Measurements from ENCODE around the gene OR10J1. TPM values are rescaled to one million over a fixed set of nuclear protein-coding genes. Genes with fewer than 3 reads are reported as not detected.

OR10J1 gene
- total and polyA plus RNA-seq, 2 of the 8 experiments (the other 6 are each of a cell fraction or from before 2014, with no cell fraction given): not detected

DNA sequence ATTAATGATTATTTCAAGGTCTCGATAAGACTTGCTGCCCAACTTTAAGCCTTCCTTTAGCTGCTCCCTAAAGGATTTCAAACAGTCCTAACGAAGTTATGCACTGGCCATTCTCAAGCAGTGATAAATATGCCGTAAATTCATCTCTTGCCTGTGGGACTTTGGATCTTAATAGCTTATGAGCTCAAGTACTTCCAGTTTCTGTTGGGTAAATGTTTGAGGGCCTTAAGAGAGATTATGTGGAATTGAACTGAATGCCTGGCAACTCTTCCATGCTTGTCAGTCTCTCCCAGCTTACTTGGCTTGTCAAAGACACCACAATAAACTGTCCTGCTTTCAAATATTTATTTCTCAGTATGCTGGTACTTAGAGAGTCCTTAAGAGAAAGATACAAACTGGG is 11.0 kb upstream of the OR10J1 start:
- Histone ChIP-seq H4K5ac (ENCODE audit: insufficient read length, low read depth, low read length) (no peak overlapping the region), H4K91ac (replicated peaks; ENCODE audit: insufficient read length, low read length) (no peak overlapping the region), H3K4me3 (ENCODE audit: extremely low read depth in 1 of 4, insufficient read depth in 2 of 4, low read depth in 3 of 4, low read length in 4 of 4) (no peak overlapping the region), H3K9ac (replicated peaks in 1 of 4; ENCODE audit: extremely low read depth in 1 of 4, low read depth in 3 of 4, low read length in 3 of 4) (no peak overlapping the region), H2BK12ac (ENCODE audit: low read depth, low read length) (no peak overlapping the region), H2BK120ac (replicated peaks; ENCODE audit: low read depth, low read length) (no peak overlapping the region), H3K23me2 (ENCODE audit: low read depth, low read length) (no peaks in the 10 kb centered on the region), H3K4ac (replicated peaks; ENCODE audit: insufficient read length, low read depth, low read length) (no peak overlapping the region), H3K36me3 (ENCODE audit: control insufficient read depth in 2 of 4, insufficient read depth in 4 of 4, low read length in 3 of 4) (no peaks in the 10 kb centered on the region; a peak in 1 of 8 replicates), H3K27ac (ENCODE audit: low read depth, low read length) (no peak overlapping the region), H2AFZ (ENCODE audit: low read length) (no peak overlapping the region), H3K79me1 (ENCODE audit: low read depth, low read length) (no peaks in the 10 kb centered on the region), H2BK5ac (ENCODE audit: low read depth, low read length) (no peak overlapping the region), H3K27me3 (replicated peaks in 1 of 4; ENCODE audit: control insufficient read depth in 3 of 4, extremely low read depth in 1 of 4, insufficient read depth in 3 of 4, low read length in 3 of 4) (no peaks in the 10 kb centered on the region), H4K20me1 (replicated peaks in 1 of 2; ENCODE audit: control insufficient read depth in 1 of 2, insufficient read depth in 2 of 2, low read length in 2 of 2) (no peaks in the 10 kb centered on the region), H2BK20ac (ENCODE audit: low read length) (no peak overlapping the region), H3K18ac (ENCODE audit: extremely low read depth, low read length) (no peak overlapping the region), H4K8ac (ENCODE audit: extremely low read depth, insufficient read depth, low read length) (no peak overlapping the region), H3K9me3 (ENCODE audit: insufficient read depth in 2 of 2, low read depth in 1 of 2, low read length in 1 of 2) (peaks cover 58 to 68% of the 10 kb centered on the region in 2 experiments), H3K4me2 (ENCODE audit: insufficient read depth in 1 of 2, low read depth in 2 of 2, low read length in 2 of 2) (no peak overlapping the region), H3K56ac (replicated peaks; ENCODE audit: insufficient read length, low read depth, low read length) (no peak overlapping the region), H3K79me2 (ENCODE audit: control insufficient read depth in 1 of 2, insufficient read depth in 2 of 2, low read length in 2 of 2) (no peaks in the 10 kb centered on the region), H2AK5ac (ENCODE audit: low read depth, low read length) (no peak overlapping the region), H3K4me1 (replicated peaks in 1 of 4; ENCODE audit: control insufficient read depth in 3 of 4, insufficient read depth in 4 of 4, low read length in 3 of 4) (no peaks in the 10 kb centered on the region), H2BK15ac (ENCODE audit: low read length) (no peak overlapping the region), H3K14ac (ENCODE audit: insufficient read length) (no peak overlapping the region), H3K23ac (ENCODE audit: insufficient read length) (no peak overlapping the region)
- ChIA-PET CTCF (ENCODE audit: partially characterized antibody) (interaction anchor here (0.8 kb wide), 1 partner anchor 13 kb away, joined by 3 read pairs; no protein-coding TSS in a partner anchor), POLR2A (ENCODE audit: partially characterized antibody) (no interaction called here)
- no peak for FAIRE-seq
- no peak for DNase-seq (ENCODE audit: low read depth in 1 of 2, low spot score in 2 of 2)
- 80% methylated on average over 3 of the region's 3 CpGs; no CpG with 5 or more reads in 1 of the 2 experiments for WGBS, 2 experiments (ENCODE audit: extremely low coverage in 1 of 2, insufficient coverage in 1 of 2, insufficient read length in 1 of 2, insufficient replicate concordance in 2 of 2, low coverage in 1 of 2, low lambda C conversion rate in 2 of 2, missing lambda C conversion rate in 1 of 2)
- no peak for TF ChIP-seq JUN (IDR thresholded peaks at IDR 0.05; ENCODE audit: low read depth, low read length)
- no peak for TF ChIP-seq POU5F1 (IDR thresholded peaks at IDR 0.05; ENCODE audit: low read depth, low read length)
- no peak for TF ChIP-seq ZNF274 (IDR thresholded peaks at IDR 0.05; ENCODE audit: borderline replicate concordance, extremely low read depth, low read length)
- no peak for TF ChIP-seq HDAC6 (IDR thresholded peaks at IDR 0.05; ENCODE audit: low read depth, low read length)
- no peak for TF ChIP-seq USF2 (IDR thresholded peaks at IDR 0.05; ENCODE audit: low read length)
- no peak for TF ChIP-seq SP4 (IDR thresholded peaks at IDR 0.05; ENCODE audit: low read length)
- TF ChIP-seq SIX5 (IDR thresholded peaks at IDR 0.05; ENCODE audit: low read depth, low read length): no peak
